HepG2 (cell line): Measurements from ENCODE around the gene CEP78. TPM values are rescaled to one million over a fixed set of nuclear protein-coding genes. Genes with fewer than 3 reads are reported as not detected.

Experiments used
- ARID5B ChIP-seq: IDR thresholded peaks from 2 replicates; pipeline ENCODE4 v1.4.0; 2020; ENCODE audit warnings: mild to moderate bottlenecking, missing genetic modification reagents
- ATM ChIP-seq: fragments of 450-650 bp; IDR thresholded peaks from 2 replicates; pipeline ENCODE4 v1.7.1; 2017; ENCODE audit warnings: mild to moderate bottlenecking, borderline replicate concordance
- ESRRA ChIP-seq: sonication (generic); formaldehyde crosslinking; IDR thresholded peaks from 2 replicates; pipeline ENCODE4 v1.5.1; 2020; ENCODE audit warnings: mild to moderate bottlenecking, low read depth, missing genetic modification reagents
- ETV6 ChIP-seq: sonication (generic); formaldehyde crosslinking; conservative IDR thresholded peaks from 2 replicates; pipeline ENCODE4 v1.4.0; 2020; ENCODE audit warnings: missing genetic modification reagents
- MATR3 ChIP-seq: sonication (generic); formaldehyde crosslinking; IDR thresholded peaks from 2 replicates; pipeline ENCODE4 v1.4.0; 2020; ENCODE audit warnings: missing genetic modification reagents
- MAX ChIP-seq: IDR thresholded peaks from 2 replicates; pipeline ENCODE4 v1.6.1; 2012; ENCODE audit warnings: inconsistent platforms
- MEIS1 ChIP-seq: sonication (generic); formaldehyde crosslinking; IDR thresholded peaks from 2 replicates; pipeline ENCODE4 v1.9.0; 2021; ENCODE audit warnings: mild to moderate bottlenecking, missing genetic modification reagents, moderate library complexity, borderline replicate concordance
- NKX3-1 ChIP-seq: sonication (generic); formaldehyde crosslinking; IDR thresholded peaks from 2 replicates; pipeline ENCODE4 v1.5.0; 2020; ENCODE audit warnings: missing genetic modification reagents
- PHF21A ChIP-seq: sonication (generic); formaldehyde crosslinking; IDR thresholded peaks from 2 replicates; pipeline ENCODE4 v1.5.0; 2020; ENCODE audit warnings: mild to moderate bottlenecking, missing genetic modification reagents
- POLR2G ChIP-seq: fragments of 200-400 bp; formaldehyde crosslinking; IDR thresholded peaks from 2 replicates; pipeline ENCODE4 v1.6.1; 2018; ENCODE audit warnings: mild to moderate bottlenecking, low read depth, low read length, moderate library complexity
- RELA ChIP-seq: sonication (generic); formaldehyde crosslinking; IDR thresholded peaks from 2 replicates; pipeline ENCODE4 v1.4.0; 2020; ENCODE audit warnings: missing genetic modification reagents
- RNF2 ChIP-seq: fragments of 450-650 bp; conservative IDR thresholded peaks from 2 replicates; pipeline ENCODE4 v1.6.1; 2016; ENCODE audit warnings: low read depth
- UBTF ChIP-seq: sonication (generic); formaldehyde crosslinking; IDR thresholded peaks from 2 replicates; pipeline ENCODE4 v1.4.0; 2020; ENCODE audit warnings: mild to moderate bottlenecking, missing genetic modification reagents
- ZNF143 ChIP-seq: sonication (generic); formaldehyde crosslinking; IDR thresholded peaks from 2 replicates; pipeline ENCODE4 v1.4.0; 2020; ENCODE audit warnings: missing genetic modification reagents
- ZNF343 ChIP-seq: sonication (generic); formaldehyde crosslinking; IDR thresholded peaks from 2 replicates; pipeline ENCODE4 v1.4.0; 2020; ENCODE audit warnings: mild to moderate bottlenecking, missing genetic modification reagents
- ZNF446 ChIP-seq: sonication (generic); formaldehyde crosslinking; IDR thresholded peaks from 2 replicates; pipeline ENCODE4 v1.5.0; 2020; ENCODE audit warnings: mild to moderate bottlenecking, missing genetic modification reagents
- ZNF670 ChIP-seq: sonication (generic); formaldehyde crosslinking; IDR thresholded peaks from 2 replicates; pipeline ENCODE4 v1.8.0; 2022; ENCODE audit warnings: mild to moderate bottlenecking, missing genetic modification reagents, borderline replicate concordance
- ZNF703 ChIP-seq: sonication (generic); formaldehyde crosslinking; IDR thresholded peaks from 2 replicates; pipeline ENCODE4 v1.5.1; 2020; ENCODE audit warnings: missing genetic modification reagents, mild to moderate bottlenecking, moderate library complexity, borderline replicate concordance
- ZSCAN31 ChIP-seq: sonication (generic); formaldehyde crosslinking; IDR thresholded peaks from 2 replicates; pipeline ENCODE4 v1.5.0; 2020; ENCODE audit warnings: low read depth, mild to moderate bottlenecking, missing genetic modification reagents
- polyA plus RNA-seq, 8 experiments: library from polyadenylated mRNA; depleted of rRNA in 3 of 8; stranded (reverse) in 7 of 8; unstranded in 1 of 8; fragments of >200 nt; fragmentation: Illumina TruSeq in 4 of 8; extraction: Trizol in 4 of 8; gene quantifications; 2 replicates each; pipeline versions ENCODE4 v1.2.1 to v1.2.3, GENCODE V29; 2011 to 2016; ENCODE audit warnings: low read depth in 4 of 8, missing spikeins in 1 of 8, mixed read lengths in 1 of 8; ENCODE audit not compliant: insufficient read depth in 1 of 8
- total RNA-seq, 5 experiments: library from RNA; depleted of rRNA; stranded (reverse); fragments of >200 nt; fragmentation: Illumina TruSeq; extraction: Trizol; gene quantifications; 2 replicates each; pipeline ENCODE4 v1.2.3, GENCODE V29; 2016; ENCODE audit warnings: low read depth in 1 of 5
- TF ChIP-seq, protein P1 (sequence below): sonication (generic); formaldehyde crosslinking; IDR thresholded peaks from 2 replicates; pipeline ENCODE4 v1.4.0; 2020; ENCODE audit warnings: missing genetic modification reagents

The CEP78 gene
- total and polyA plus RNA-seq, 2 of the 13 experiments (the other 11 are each of a cell fraction or from before 2014, with no cell fraction given) = 5.1 to 30.8 TPM

DNA sequence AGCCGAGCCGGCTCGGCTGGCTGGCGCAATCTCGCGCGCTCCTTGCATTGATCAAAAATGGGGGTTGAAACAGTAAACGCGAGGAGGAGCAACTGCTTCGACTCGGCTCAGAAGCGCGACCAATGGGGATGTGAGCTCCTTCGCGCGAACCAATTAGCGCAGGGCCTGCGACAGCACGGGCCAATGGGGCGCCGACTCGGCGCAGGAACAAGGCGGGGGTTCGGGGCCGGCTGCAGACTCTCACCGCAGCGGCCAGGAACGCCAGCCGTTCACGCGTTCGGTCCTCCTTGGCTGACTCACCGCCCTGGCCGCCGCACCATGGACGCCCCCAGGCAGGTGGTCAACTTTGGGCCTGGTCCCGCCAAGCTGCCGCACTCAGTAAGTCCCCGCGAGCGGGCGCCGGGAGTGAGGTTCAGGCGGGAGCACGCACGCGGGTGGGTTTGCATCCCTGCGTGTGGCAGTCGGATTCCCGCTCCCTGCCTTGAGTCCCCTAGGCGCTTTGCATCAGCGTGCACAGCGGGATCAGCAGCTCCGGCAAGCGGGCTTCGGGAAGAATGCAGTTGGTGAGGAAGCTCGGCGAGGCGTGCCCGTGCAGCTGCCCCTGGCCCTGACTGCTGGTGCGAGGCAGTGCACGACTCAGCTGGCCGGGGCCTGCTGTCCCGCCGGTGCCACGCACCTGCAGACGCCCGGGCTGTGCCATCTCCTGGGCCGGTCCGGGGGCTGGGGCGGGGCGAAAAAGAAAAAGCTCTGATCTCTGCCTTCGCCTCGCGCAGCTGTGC is 61.2 kb downstream of the CEP78 start, which contains the start of gene PSAT1 (continued):
- TF ChIP-seq UBTF (CRISPR knock-in tag) = peak; percentile 80
- TF ChIP-seq PHF21A (CRISPR knock-in tag) = peak; percentile 51; the same call in 1 of the 2 replicates
- no peak for TF ChIP-seq ESRRA
- peak; percentile 57; the same call in 1 of the 2 replicates for TF ChIP-seq ARID5B
- TF ChIP-seq MAX = peak; percentile 74
- TF ChIP-seq ZNF343 (CRISPR knock-in tag) = no peak; the same call in 1 of the 2 replicates
- TF ChIP-seq MEIS1 = no peak
- peak; percentile 94; the same call in 1 of the 2 replicates for TF ChIP-seq ZNF446 (CRISPR knock-in tag)
- TF ChIP-seq ATM = no peak
- TF ChIP-seq ZNF143 (CRISPR knock-in tag) = 0 out of 2 replicates have a peak, but pooled peaks have one; percentile 55
- peak; percentile 79; the same call in 1 of the 2 replicates for TF ChIP-seq NKX3-1
- no peak for TF ChIP-seq RELA (CRISPR knock-in tag)
- peak; percentile 88 for TF ChIP-seq POLR2G
- TF ChIP-seq ZNF703 (CRISPR knock-in tag) = peak; percentile 87
- no peak; the same call in 1 of the 2 replicates for TF ChIP-seq ZSCAN31
- peak; percentile 64; the same call in 1 of the 2 replicates for TF ChIP-seq ETV6 (CRISPR knock-in tag)
- TF ChIP-seq, protein P1, sequence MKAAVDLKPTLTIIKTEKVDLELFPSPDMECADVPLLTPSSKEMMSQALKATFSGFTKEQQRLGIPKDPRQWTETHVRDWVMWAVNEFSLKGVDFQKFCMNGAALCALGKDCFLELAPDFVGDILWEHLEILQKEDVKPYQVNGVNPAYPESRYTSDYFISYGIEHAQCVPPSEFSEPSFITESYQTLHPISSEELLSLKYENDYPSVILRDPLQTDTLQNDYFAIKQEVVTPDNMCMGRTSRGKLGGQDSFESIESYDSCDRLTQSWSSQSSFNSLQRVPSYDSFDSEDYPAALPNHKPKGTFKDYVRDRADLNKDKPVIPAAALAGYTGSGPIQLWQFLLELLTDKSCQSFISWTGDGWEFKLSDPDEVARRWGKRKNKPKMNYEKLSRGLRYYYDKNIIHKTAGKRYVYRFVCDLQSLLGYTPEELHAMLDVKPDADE (CRISPR knock-in tag) = peak; percentile 71; the same call in 1 of the 2 replicates
- no peak; the same call in 1 of the 2 replicates for TF ChIP-seq ZNF670
- peak; percentile 82 for TF ChIP-seq RNF2
- TF ChIP-seq MATR3 (CRISPR knock-in tag) = no peak
